HFFc6 (cell line): Measurements from ENCODE around the gene NAV2. TPM values are rescaled to one million over a fixed set of nuclear protein-coding genes. Genes with fewer than 3 reads are reported as not detected.
A peak's percentile ranks its signal among the peaks of the same experiment; 100 is the strongest.

ENCODE experiments used
- DNase-seq: peaks from one replicate; pipeline ENCODE4 v3.0.0-alpha.2; 2018
- H3K27ac Mint-ChIP-seq: 2 replicates; pipeline ENCODE4 v1.8.0; 2020; ENCODE audit warnings: mild to moderate bottlenecking, mixed read lengths
- H3K27me3 Mint-ChIP-seq: 2 replicates; pipeline ENCODE4 v1.8.0; 2021; ENCODE audit warnings: mild to moderate bottlenecking, moderate library complexity, mixed read lengths; ENCODE audit not compliant: insufficient read depth
- H3K36me3 Mint-ChIP-seq: 2 replicates; pipeline ENCODE4 v1.8.0; 2021; ENCODE audit warnings: low read depth, mixed read lengths
- H3K4me1 Mint-ChIP-seq: 2 replicates; pipeline ENCODE4 v1.8.0; 2020; ENCODE audit warnings: low read depth, mixed read lengths
- H3K4me3 Mint-ChIP-seq: 2 replicates; pipeline ENCODE4 v1.8.0; 2020; ENCODE audit warnings: mild to moderate bottlenecking, moderate library complexity, mixed read lengths
- H3K9me3 Mint-ChIP-seq: 2 replicates; pipeline ENCODE4 v1.8.0; 2020; ENCODE audit warnings: mild to moderate bottlenecking, mixed read lengths
- CTCF ChIP-seq: fragments of 200-600 bp; sonication (generic); IDR thresholded peaks from 2 replicates; pipeline ENCODE4 v1.5.0; 2021; ENCODE audit warnings: antibody characterized with exemption, mild to moderate bottlenecking
- total RNA-seq, 6 experiments: library from RNA; stranded (reverse); fragmentation: NEBNext Ultra II Directional; extraction: Animal tissue kit (Norgen Biotek cat#: 25700); gene quantifications; 2 replicates in 1 of 6; 3 replicates in 5 of 6; pipeline ENCODE4 v1.2.3, GENCODE V29; 2021

Gene NAV2
- total RNA-seq, 6 experiments from 2014 or later = 12.4 to 34.9 (median 31.8) TPM

DNA sequence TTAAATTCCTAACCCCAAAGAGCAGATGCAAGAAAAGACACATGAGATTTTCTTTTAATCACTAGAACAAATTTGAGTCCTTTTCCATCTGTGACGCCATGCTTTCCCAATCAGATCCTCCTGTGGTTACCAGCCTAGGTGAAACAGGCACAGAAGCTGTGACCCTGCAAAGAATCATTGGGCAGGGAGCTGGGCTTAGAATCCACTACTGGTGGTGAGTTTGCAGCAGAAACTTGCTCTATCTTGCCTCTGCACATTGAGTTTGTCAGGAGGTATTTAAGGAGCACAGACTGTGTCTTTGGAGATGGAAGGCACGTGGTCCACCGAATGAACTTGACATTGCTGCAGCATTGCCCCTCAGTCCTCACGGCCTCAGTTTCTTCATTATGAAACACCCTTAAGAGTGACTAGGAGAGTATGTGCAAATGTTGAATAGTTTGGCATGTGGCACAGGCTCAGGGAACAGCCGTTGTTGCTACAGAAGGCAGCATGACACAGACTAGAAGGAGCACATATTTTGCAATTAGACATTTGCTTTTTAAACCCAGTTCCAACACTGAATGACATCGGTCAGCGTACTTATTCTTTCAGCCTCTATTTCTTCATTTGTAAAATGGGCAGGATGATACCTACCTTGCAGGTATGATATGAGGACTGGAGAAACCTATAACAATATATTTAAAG lies 320.1 kb downstream of the NAV2 start:
- Mint-ChIP-seq H3K36me3 (peaks cover 14% of the 10 kb centered on the region; the same call in 1 of the 2 replicates), H3K9me3 (no peaks in the 10 kb centered on the region), H3K27me3 (peaks cover 3% of the 10 kb centered on the region), H3K27ac (peak overlapping the region; percentile 90), H3K4me3 (peak overlapping the region; percentile 81), H3K4me1 (peaks cover 63% of the 10 kb centered on the region)
- DNase-seq = no peak
- no peak for TF ChIP-seq CTCF

GRCh38 chr11:20033806-20034205 lies 321.2 kb downstream of the NAV2 start:
- DNase-seq = no peak
- H3K4me3 Mint-ChIP-seq = no peak overlapping the region
- no peaks in the 10 kb centered on the region for H3K9me3 Mint-ChIP-seq
- TF ChIP-seq CTCF = peak; percentile 36; the same call in 1 of the 2 replicates
- H3K36me3 Mint-ChIP-seq = peaks cover 14% of the 10 kb centered on the region; the same call in 1 of the 2 replicates
- H3K4me1 Mint-ChIP-seq = peaks cover 56% of the 10 kb centered on the region
- peaks cover 3% of the 10 kb centered on the region for H3K27me3 Mint-ChIP-seq
- no peak overlapping the region for H3K27ac Mint-ChIP-seq

DNA sequence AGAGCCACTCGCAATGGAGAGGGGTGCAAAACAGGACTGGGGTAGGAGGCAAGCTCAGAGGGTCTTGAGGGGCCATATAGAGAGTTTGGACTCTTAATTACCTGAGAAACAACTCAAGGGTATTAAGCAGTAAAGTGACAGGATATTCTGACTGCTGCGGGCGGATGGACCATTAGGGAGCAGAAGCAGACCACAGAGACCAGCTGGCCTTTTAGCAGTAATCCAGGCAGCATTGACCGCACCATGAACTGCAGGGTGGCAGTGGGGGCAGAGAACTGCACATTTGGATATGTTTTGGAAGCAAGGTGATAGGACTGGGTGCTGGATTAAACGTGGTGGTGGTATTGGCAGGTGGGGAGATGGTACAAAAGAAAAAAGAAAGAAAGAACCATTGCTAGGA lies 322.3 kb downstream of the NAV2 start:
- H3K4me3 Mint-ChIP-seq = no peak overlapping the region

DNA sequence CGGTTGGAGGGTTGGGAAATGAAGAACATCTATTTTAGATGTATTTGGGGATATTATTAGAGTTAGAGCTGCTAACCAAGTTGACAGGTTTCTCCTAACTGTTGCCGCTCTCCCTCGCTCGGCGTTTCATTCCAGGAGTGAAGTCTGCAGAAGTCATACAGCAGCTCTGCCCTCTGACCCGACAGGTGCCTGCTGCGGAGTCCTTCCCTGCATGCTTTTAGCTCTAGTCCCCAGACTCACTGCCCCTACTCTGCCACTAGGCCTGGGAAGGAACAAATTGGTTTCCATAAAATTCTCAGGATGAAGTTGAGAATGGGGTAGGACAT lies 322.7 kb downstream of the NAV2 start:
- Mint-ChIP-seq H3K36me3 (peaks cover 26% of the 10 kb centered on the region), H3K9me3 (no peaks in the 10 kb centered on the region), H3K27ac (peak overlapping the region; percentile 64), H3K27me3 (peaks cover 7% of the 10 kb centered on the region), H3K4me1 (peaks cover 52% of the 10 kb centered on the region), H3K4me3 (no peak overlapping the region)
- no peak for TF ChIP-seq CTCF
- DNase-seq = no peak

More for the DNA sequence above, 322.3 kb downstream of the NAV2 start:
- TF ChIP-seq CTCF = no peak
- no peaks in the 10 kb centered on the region for H3K9me3 Mint-ChIP-seq
- peak overlapping the region; percentile 5; the same call in 1 of the 2 replicates for H3K27ac Mint-ChIP-seq
- DNase-seq = no peak
- H3K4me1 Mint-ChIP-seq = peaks cover 53% of the 10 kb centered on the region
- H3K27me3 Mint-ChIP-seq = peaks cover 5% of the 10 kb centered on the region
- H3K36me3 Mint-ChIP-seq = peaks cover 23% of the 10 kb centered on the region

- peak; percentile 61 for DNase-seq
- Mint-ChIP-seq H3K27ac (peak overlapping the region; percentile 64), H3K4me3 (no peak overlapping the region), H3K36me3 (peaks cover 29% of the 10 kb centered on the region), H3K9me3 (no peaks in the 10 kb centered on the region), H3K4me1 (peaks cover 48% of the 10 kb centered on the region), H3K27me3 (peaks cover 7% of the 10 kb centered on the region)
- no peak; the same call in 1 of the 2 replicates for TF ChIP-seq CTCF
Observed at GRCh38 chr11:20035701-20036601, 323.3 kb downstream of the NAV2 start.
